Measurements from ENCODE around the gene CCBE1.

The CCBE1 gene

DNA sequence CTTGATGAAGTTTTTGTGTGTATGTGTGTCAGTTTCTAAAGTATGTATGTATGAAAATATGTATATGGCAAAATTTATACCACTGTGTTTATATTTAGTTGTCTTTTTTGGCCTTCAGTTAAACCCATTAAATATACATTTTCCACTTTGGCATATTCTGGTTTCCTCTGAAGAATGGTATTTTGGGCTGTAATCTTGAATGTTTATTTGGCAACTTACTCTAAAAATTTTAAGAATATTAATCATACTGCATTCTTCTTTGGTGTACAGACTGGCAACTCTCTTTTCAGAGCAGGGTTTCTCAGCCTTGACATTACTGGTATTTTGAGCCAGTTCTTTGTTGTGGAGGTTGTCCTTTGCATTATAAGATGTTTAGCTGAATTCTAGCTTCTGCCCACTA, 27.9 kb upstream of the CCBE1 start:
- Histone ChIP-seq H3K4me2 (ENCODE audit: low read depth, low read length, poor library complexity, severe bottlenecking) (no peak overlapping the region), H3K9me3 (ENCODE audit: insufficient read depth, low read length) (no peaks in the 10 kb centered on the region), H3K4me3 (ENCODE audit: insufficient read depth, low read length, poor library complexity, severe bottlenecking) (no peak overlapping the region), H3K36me3 (ENCODE audit: low read length) (no peaks in the 10 kb centered on the region), H2AFZ (ENCODE audit: low read depth, low read length, severe bottlenecking) (no peak overlapping the region), H3K79me2 (ENCODE audit: insufficient read depth, low read length) (no peaks in the 10 kb centered on the region), H3K9me2 (replicated peaks; ENCODE audit: insufficient read depth, low read length) (no peaks in the 10 kb centered on the region), H4K20me1 (ENCODE audit: low read depth, low read length) (no peaks in the 10 kb centered on the region), H3F3A (ENCODE audit: insufficient read depth) (no peaks in the 10 kb centered on the region), H3K27ac (ENCODE audit: low read depth, low read length) (no peak overlapping the region), H3K9ac (ENCODE audit: low read length) (no peak overlapping the region), H3K27me3 (ENCODE audit: low read length) (no peaks in the 10 kb centered on the region)
- TF ChIP-seq, protein P1, sequence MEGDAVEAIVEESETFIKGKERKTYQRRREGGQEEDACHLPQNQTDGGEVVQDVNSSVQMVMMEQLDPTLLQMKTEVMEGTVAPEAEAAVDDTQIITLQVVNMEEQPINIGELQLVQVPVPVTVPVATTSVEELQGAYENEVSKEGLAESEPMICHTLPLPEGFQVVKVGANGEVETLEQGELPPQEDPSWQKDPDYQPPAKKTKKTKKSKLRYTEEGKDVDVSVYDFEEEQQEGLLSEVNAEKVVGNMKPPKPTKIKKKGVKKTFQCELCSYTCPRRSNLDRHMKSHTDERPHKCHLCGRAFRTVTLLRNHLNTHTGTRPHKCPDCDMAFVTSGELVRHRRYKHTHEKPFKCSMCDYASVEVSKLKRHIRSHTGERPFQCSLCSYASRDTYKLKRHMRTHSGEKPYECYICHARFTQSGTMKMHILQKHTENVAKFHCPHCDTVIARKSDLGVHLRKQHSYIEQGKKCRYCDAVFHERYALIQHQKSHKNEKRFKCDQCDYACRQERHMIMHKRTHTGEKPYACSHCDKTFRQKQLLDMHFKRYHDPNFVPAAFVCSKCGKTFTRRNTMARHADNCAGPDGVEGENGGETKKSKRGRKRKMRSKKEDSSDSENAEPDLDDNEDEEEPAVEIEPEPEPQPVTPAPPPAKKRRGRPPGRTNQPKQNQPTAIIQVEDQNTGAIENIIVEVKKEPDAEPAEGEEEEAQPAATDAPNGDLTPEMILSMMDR (IDR thresholded peaks at IDR 0.05; ENCODE audit: insufficient read depth, low read length, poor library complexity, severe bottlenecking), result no peak
- TF ChIP-seq EZH2phosphoT487 (conservative IDR thresholded peaks at IDR 0.05; ENCODE audit: low read length), result no peak

- H2AFZ ChIP-seq (ENCODE audit: low read depth, low read length, severe bottlenecking), result no peak overlapping the region
- TF ChIP-seq EZH2phosphoT487 (conservative IDR thresholded peaks at IDR 0.05; ENCODE audit: low read length), result no peak
- TF ChIP-seq, protein P1 (IDR thresholded peaks at IDR 0.05; ENCODE audit: insufficient read depth, low read length, poor library complexity, severe bottlenecking), result no peak
- no peak overlapping the region for H3K27ac ChIP-seq (ENCODE audit: low read depth, low read length)
- no peaks in the 10 kb centered on the region for H3K79me2 ChIP-seq (ENCODE audit: insufficient read depth, low read length)
- no peak overlapping the region for H3K4me2 ChIP-seq (ENCODE audit: low read depth, low read length, poor library complexity, severe bottlenecking)
- H3K36me3 ChIP-seq (ENCODE audit: low read length), result no peaks in the 10 kb centered on the region
- no peaks in the 10 kb centered on the region for H3K9me3 ChIP-seq (ENCODE audit: insufficient read depth, low read length)
- H3K27me3 ChIP-seq (ENCODE audit: low read length), result no peaks in the 10 kb centered on the region
- no peak overlapping the region for H3K4me3 ChIP-seq (ENCODE audit: insufficient read depth, low read length, poor library complexity, severe bottlenecking)
- H3K9ac ChIP-seq (ENCODE audit: low read length), result no peak overlapping the region
- no peaks in the 10 kb centered on the region for H3K9me2 ChIP-seq (replicated peaks; ENCODE audit: insufficient read depth, low read length)
- H4K20me1 ChIP-seq (ENCODE audit: low read depth, low read length), result no peaks in the 10 kb centered on the region
- no peaks in the 10 kb centered on the region for H3F3A ChIP-seq (ENCODE audit: insufficient read depth)
Observed at GRCh38 chr18:59724103-59724502, 26.9 kb upstream of the CCBE1 start.

GRCh38 chr18:59721931-59722330, 24.7 kb upstream of the CCBE1 start:
- Histone ChIP-seq H3K36me3 (ENCODE audit: low read length) (no peaks in the 10 kb centered on the region), H3K9ac (ENCODE audit: low read length) (no peak overlapping the region), H3K9me2 (replicated peaks; ENCODE audit: insufficient read depth, low read length) (no peaks in the 10 kb centered on the region), H3K9me3 (ENCODE audit: insufficient read depth, low read length) (no peaks in the 10 kb centered on the region), H3K27ac (ENCODE audit: low read depth, low read length) (no peak overlapping the region), H3K4me3 (ENCODE audit: insufficient read depth, low read length, poor library complexity, severe bottlenecking) (no peak overlapping the region), H3F3A (ENCODE audit: insufficient read depth) (no peaks in the 10 kb centered on the region), H3K4me2 (ENCODE audit: low read depth, low read length, poor library complexity, severe bottlenecking) (no peak overlapping the region), H2AFZ (ENCODE audit: low read depth, low read length, severe bottlenecking) (no peak overlapping the region), H4K20me1 (ENCODE audit: low read depth, low read length) (no peaks in the 10 kb centered on the region), H3K27me3 (ENCODE audit: low read length) (no peaks in the 10 kb centered on the region), H3K79me2 (ENCODE audit: insufficient read depth, low read length) (no peaks in the 10 kb centered on the region)
- no peak for TF ChIP-seq EZH2phosphoT487 (conservative IDR thresholded peaks at IDR 0.05; ENCODE audit: low read length)
- TF ChIP-seq, protein P1 (IDR thresholded peaks at IDR 0.05; ENCODE audit: insufficient read depth, low read length, poor library complexity, severe bottlenecking), result no peak

All from SU-DHL-6 (cell line).